ENCODE data around the gene FOXA3.

Gene FOXA3

DNA sequence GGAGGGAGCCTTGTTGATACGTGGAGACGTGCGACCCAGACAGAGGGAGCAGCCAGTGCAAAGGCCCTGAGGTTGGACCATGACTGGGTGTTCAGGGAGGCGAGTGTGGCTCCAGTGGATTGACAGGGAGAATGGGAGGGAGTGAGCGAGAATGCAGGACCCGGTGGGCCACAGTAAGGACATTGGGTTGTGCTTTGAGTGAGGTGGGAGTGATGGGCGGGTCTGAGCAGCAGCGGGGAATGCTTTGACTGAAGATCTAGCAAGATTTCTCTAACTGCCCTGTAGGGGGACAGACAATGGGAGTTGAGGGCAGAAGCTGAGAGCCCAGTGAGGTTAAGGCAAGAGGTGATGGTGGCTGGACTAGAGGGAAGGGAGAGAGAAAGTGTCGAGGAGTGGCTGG is 58.2 kb downstream of the FOXA3 start:
- DNase-seq (ENCODE audit: low read depth in 2 of 2), result no peak
